Mucosa of stomach (tissue), 1 donor: ENCODE data around the gene VWA8.
"Not testable (repeated sequence)": the region's sequence is repeated elsewhere in the genome, so short reads cannot be mapped to it uniquely, and the experiment has no call there.

Source experiments
- H3K27me3 ChIP-seq: one replicate; pipeline ENCODE4 v1.7.0; 2013; ENCODE audit warnings: mild to moderate bottlenecking, low read length; ENCODE audit not compliant: control insufficient read depth, insufficient read depth
- H3K36me3 ChIP-seq: one replicate; pipeline ENCODE4 v1.7.0; 2013; ENCODE audit warnings: low read length; ENCODE audit not compliant: control insufficient read depth, insufficient read depth
- H3K4me1 ChIP-seq: one replicate; pipeline ENCODE4 v1.7.0; 2013; ENCODE audit warnings: mild to moderate bottlenecking, low read length; ENCODE audit not compliant: control insufficient read depth, insufficient read depth
- H3K4me3 ChIP-seq: one replicate; pipeline ENCODE4 v1.7.0; 2013; ENCODE audit warnings: low read length
- H3K9ac ChIP-seq: one replicate; pipeline ENCODE4 v1.7.0; 2013; ENCODE audit warnings: mild to moderate bottlenecking, low read length, moderate library complexity
- H3K9me3 ChIP-seq: one replicate; pipeline ENCODE4 v1.7.0; 2013; ENCODE audit warnings: mild to moderate bottlenecking, low read length, moderate library complexity; ENCODE audit not compliant: control insufficient read depth
- donor health status: Pancreatic carcinoma.

Gene VWA8

GRCh38 chr13:41573640-41574039 lies 387.3 kb downstream of the VWA8 start:
- H3K27me3 ChIP-seq, H3K36me3 ChIP-seq, H3K9me3 ChIP-seq, H3K4me3 ChIP-seq, H3K4me1 ChIP-seq, H3K9ac ChIP-seq: not testable (repeated sequence)

- not testable (repeated sequence) for H3K27me3 ChIP-seq, H3K9me3 ChIP-seq, H3K9ac ChIP-seq, H3K36me3 ChIP-seq, H3K4me1 ChIP-seq, H3K4me3 ChIP-seq
These were observed 389.0 kb downstream of the VWA8 start for GRCh38 chr13:41571817-41572340.

- no peaks in the 10 kb centered on the region for H3K36me3 ChIP-seq
- no peaks in the 10 kb centered on the region for H3K27me3 ChIP-seq
- no peak overlapping the region for H3K9ac ChIP-seq
- no peaks in the 10 kb centered on the region for H3K9me3 ChIP-seq
- H3K4me3 ChIP-seq = no peak overlapping the region
- H3K4me1 ChIP-seq = peaks cover 5% of the 10 kb centered on the region
These were observed 391.9 kb downstream of the VWA8 start for GRCh38 chr13:41568972-41569351.

GRCh38 chr13:41568143-41568971 lies 392.6 kb downstream of the VWA8 start:
- Histone ChIP-seq H3K27me3 (no peaks in the 10 kb centered on the region), H3K4me3 (no peak overlapping the region), H3K9ac (no peak overlapping the region), H3K9me3 (no peaks in the 10 kb centered on the region), H3K36me3 (no peaks in the 10 kb centered on the region), H3K4me1 (peaks cover 11% of the 10 kb centered on the region)

GRCh38 chr13:41567363-41567762 lies 393.5 kb downstream of the VWA8 start:
- Histone ChIP-seq H3K27me3 (no peaks in the 10 kb centered on the region), H3K36me3 (no peaks in the 10 kb centered on the region), H3K9ac (no peak overlapping the region), H3K4me1 (peaks cover 16% of the 10 kb centered on the region), H3K4me3 (no peak overlapping the region), H3K9me3 (no peaks in the 10 kb centered on the region)

GRCh38 chr13:41565846-41566245 lies 395.1 kb downstream of the VWA8 start:
- Histone ChIP-seq H3K27me3 (no peaks in the 10 kb centered on the region), H3K9ac (no peak overlapping the region), H3K4me3 (no peak overlapping the region), H3K9me3 (no peaks in the 10 kb centered on the region), H3K4me1 (peaks cover 22% of the 10 kb centered on the region), H3K36me3 (no peaks in the 10 kb centered on the region)

- Histone ChIP-seq H3K36me3 (no peaks in the 10 kb centered on the region), H3K9me3 (no peaks in the 10 kb centered on the region), H3K4me3 (no peak overlapping the region), H3K4me1 (peaks cover 22% of the 10 kb centered on the region), H3K9ac (no peak overlapping the region), H3K27me3 (no peaks in the 10 kb centered on the region)
These were observed 395.7 kb downstream of the VWA8 start for GRCh38 chr13:41565216-41565615.

GRCh38 chr13:41563984-41564365 lies 396.9 kb downstream of the VWA8 start:
- Histone ChIP-seq H3K9me3 (no peaks in the 10 kb centered on the region), H3K4me1 (peaks cover 22% of the 10 kb centered on the region), H3K27me3 (no peaks in the 10 kb centered on the region), H3K9ac (no peak overlapping the region), H3K36me3 (no peaks in the 10 kb centered on the region), H3K4me3 (no peak overlapping the region)

- Histone ChIP-seq H3K9me3 (no peaks in the 10 kb centered on the region), H3K4me3 (no peak overlapping the region), H3K36me3 (no peaks in the 10 kb centered on the region), H3K4me1 (peaks cover 22% of the 10 kb centered on the region), H3K9ac (no peak overlapping the region), H3K27me3 (no peaks in the 10 kb centered on the region)
These were observed 397.4 kb downstream of the VWA8 start for GRCh38 chr13:41563341-41563983.

GRCh38 chr13:41562541-41563178 lies 398.2 kb downstream of the VWA8 start:
- no peaks in the 10 kb centered on the region for H3K9me3 ChIP-seq
- peaks cover 22% of the 10 kb centered on the region for H3K4me1 ChIP-seq
- no peak overlapping the region for H3K9ac ChIP-seq
- no peaks in the 10 kb centered on the region for H3K27me3 ChIP-seq
- no peaks in the 10 kb centered on the region for H3K36me3 ChIP-seq
- H3K4me3 ChIP-seq = no peak overlapping the region

- Histone ChIP-seq H3K9me3 (no peaks in the 10 kb centered on the region), H3K4me3 (no peak overlapping the region), H3K36me3 (no peaks in the 10 kb centered on the region), H3K27me3 (no peaks in the 10 kb centered on the region), H3K4me1 (peaks cover 22% of the 10 kb centered on the region), H3K9ac (no peak overlapping the region)
These were observed 398.8 kb downstream of the VWA8 start for GRCh38 chr13:41562083-41562482.

- peaks cover 22% of the 10 kb centered on the region for H3K4me1 ChIP-seq
- no peaks in the 10 kb centered on the region for H3K27me3 ChIP-seq
- H3K4me3 ChIP-seq = no peak overlapping the region
- no peaks in the 10 kb centered on the region for H3K36me3 ChIP-seq
- H3K9me3 ChIP-seq = no peaks in the 10 kb centered on the region
- H3K9ac ChIP-seq = no peak overlapping the region
These were observed 399.7 kb downstream of the VWA8 start for GRCh38 chr13:41561170-41561569.
